ENCODE measurements around the gene ENTR1. TPM values are rescaled to one million over a fixed set of nuclear protein-coding genes. Genes with fewer than 3 reads are reported as not detected.

The ENTR1 gene
- polyA plus RNA-seq, 3 donors = 3.3 to 60.0 (median 9.6) TPM

- Mint-ChIP-seq H3K36me3 (peaks cover 56 to 73% of the 10 kb centered on the region in 2 donors), H3K9me3 (no peaks in the 10 kb centered on the region)
Measured at GRCh38 chr9:136383436-136383835, 27.0 kb downstream of the ENTR1 start.

GRCh38 chr9:136381966-136382513, 28.4 kb downstream of the ENTR1 start:
- 94% methylated on average over 24 of the region's 25 CpGs for WGBS (ENCODE audit: insufficient coverage)
- no peak overlapping the region for H3K27ac ChIP-seq (ENCODE audit: low read depth in 1 of 2, low read length in 2 of 2)

More at GRCh38 chr9:136383436-136383835, 27.0 kb downstream of the ENTR1 start:
- H3K4me3 ChIP-seq (replicated peaks in 1 of 3; ENCODE audit: low read depth in 2 of 3, low read length in 3 of 3) = no peak overlapping the region
- no peaks in the 10 kb centered on the region for H3K79me2 ChIP-seq (ENCODE audit: insufficient read depth, low read length)
- Mint-ChIP-seq H3K4me3 (no peak overlapping the region), H3K4me1 (peaks cover 6% of the 10 kb centered on the region), H3K27ac (no peak overlapping the region), H3K27me3 (ENCODE audit: low read depth in 3 of 3) (no peaks in the 10 kb centered on the region)
- no peaks in the 10 kb centered on the region for H3K9me3 ChIP-seq (replicated peaks in 1 of 2; ENCODE audit: control insufficient read depth in 1 of 2, insufficient read depth in 1 of 2, low read length in 2 of 2)
- H3K27ac ChIP-seq (ENCODE audit: low read depth in 1 of 2, low read length in 2 of 2) = no peak overlapping the region
- H2AFZ ChIP-seq (ENCODE audit: insufficient read depth, low read depth, low read length, poor library complexity, severe bottlenecking) = no peak overlapping the region
- no peak overlapping the region for H3K9ac ChIP-seq (ENCODE audit: insufficient read depth, low read length, poor library complexity, severe bottlenecking)
- intact Hi-C loops (cut with micrococcal nuclease) = no loop called here
- H4K20me1 ChIP-seq (ENCODE audit: insufficient read depth, low read length) = no peaks in the 10 kb centered on the region
- peaks cover 64 to 94% of the 10 kb centered on the region in 2 donors for H3K36me3 ChIP-seq (replicated peaks in 1 of 2; ENCODE audit: control insufficient read depth in 1 of 2, insufficient read depth in 2 of 2, low read length in 2 of 2)
- H3K4me1 ChIP-seq (ENCODE audit: control insufficient read depth in 1 of 2, insufficient read depth in 2 of 2, low read length in 2 of 2) = no peaks in the 10 kb centered on the region
- H3K4me2 ChIP-seq (replicated peaks; ENCODE audit: extremely low read depth, low read length, poor library complexity, severe bottlenecking) = no peak overlapping the region
- WGBS (ENCODE audit: insufficient coverage) = 99% methylated on average over 18 of the region's 20 CpGs
- no peak for DNase-seq
- H3K27me3 ChIP-seq (ENCODE audit: control insufficient read depth in 2 of 2, insufficient read depth in 2 of 2, low read length in 2 of 2) = no peaks in the 10 kb centered on the region
- TF ChIP-seq, protein P1, sequence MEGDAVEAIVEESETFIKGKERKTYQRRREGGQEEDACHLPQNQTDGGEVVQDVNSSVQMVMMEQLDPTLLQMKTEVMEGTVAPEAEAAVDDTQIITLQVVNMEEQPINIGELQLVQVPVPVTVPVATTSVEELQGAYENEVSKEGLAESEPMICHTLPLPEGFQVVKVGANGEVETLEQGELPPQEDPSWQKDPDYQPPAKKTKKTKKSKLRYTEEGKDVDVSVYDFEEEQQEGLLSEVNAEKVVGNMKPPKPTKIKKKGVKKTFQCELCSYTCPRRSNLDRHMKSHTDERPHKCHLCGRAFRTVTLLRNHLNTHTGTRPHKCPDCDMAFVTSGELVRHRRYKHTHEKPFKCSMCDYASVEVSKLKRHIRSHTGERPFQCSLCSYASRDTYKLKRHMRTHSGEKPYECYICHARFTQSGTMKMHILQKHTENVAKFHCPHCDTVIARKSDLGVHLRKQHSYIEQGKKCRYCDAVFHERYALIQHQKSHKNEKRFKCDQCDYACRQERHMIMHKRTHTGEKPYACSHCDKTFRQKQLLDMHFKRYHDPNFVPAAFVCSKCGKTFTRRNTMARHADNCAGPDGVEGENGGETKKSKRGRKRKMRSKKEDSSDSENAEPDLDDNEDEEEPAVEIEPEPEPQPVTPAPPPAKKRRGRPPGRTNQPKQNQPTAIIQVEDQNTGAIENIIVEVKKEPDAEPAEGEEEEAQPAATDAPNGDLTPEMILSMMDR (IDR thresholded peaks at IDR 0.05) = no peak

More at GRCh38 chr9:136381966-136382513, 28.4 kb downstream of the ENTR1 start:
- H3K27me3 Mint-ChIP-seq (ENCODE audit: low read depth in 3 of 3) = no peaks in the 10 kb centered on the region
- H3K4me1 Mint-ChIP-seq = peaks cover 10% of the 10 kb centered on the region
- Histone ChIP-seq H2AFZ (ENCODE audit: insufficient read depth, low read depth, low read length, poor library complexity, severe bottlenecking) (no peak overlapping the region), H3K36me3 (replicated peaks in 1 of 2; ENCODE audit: control insufficient read depth in 1 of 2, insufficient read depth in 2 of 2, low read length in 2 of 2) (peaks cover 56 to 84% of the 10 kb centered on the region in 2 donors), H3K27me3 (ENCODE audit: control insufficient read depth in 2 of 2, insufficient read depth in 2 of 2, low read length in 2 of 2) (no peaks in the 10 kb centered on the region), H3K4me2 (replicated peaks; ENCODE audit: extremely low read depth, low read length, poor library complexity, severe bottlenecking) (no peak overlapping the region), H3K4me3 (replicated peaks in 1 of 3; ENCODE audit: low read depth in 2 of 3, low read length in 3 of 3) (no peak overlapping the region), H3K79me2 (ENCODE audit: insufficient read depth, low read length) (no peaks in the 10 kb centered on the region), H3K4me1 (ENCODE audit: control insufficient read depth in 1 of 2, insufficient read depth in 2 of 2, low read length in 2 of 2) (peaks cover 7 to 10% of the 10 kb centered on the region in 2 donors), H4K20me1 (ENCODE audit: insufficient read depth, low read length) (no peaks in the 10 kb centered on the region), H3K9me3 (replicated peaks in 1 of 2; ENCODE audit: control insufficient read depth in 1 of 2, insufficient read depth in 1 of 2, low read length in 2 of 2) (no peaks in the 10 kb centered on the region), H3K9ac (ENCODE audit: insufficient read depth, low read length, poor library complexity, severe bottlenecking) (no peak overlapping the region)
- TF ChIP-seq, protein P1 (IDR thresholded peaks at IDR 0.05) = no peak
- peak overlapping the region in 1 of 7 donors; percentile 25 for H3K27ac Mint-ChIP-seq
- H3K4me3 Mint-ChIP-seq = no peak overlapping the region
- intact Hi-C loops (cut with micrococcal nuclease) = no loop called here
- H3K9me3 Mint-ChIP-seq = no peaks in the 10 kb centered on the region
- no peak for DNase-seq
- peaks cover 45 to 59% of the 10 kb centered on the region in 2 donors for H3K36me3 Mint-ChIP-seq

Measured in CD14-positive monocyte (primary cell).